Common myeloid progenitor, CD34-positive (primary cell): Measurements from ENCODE around the gene CLTCL1.
"Not testable (repeated sequence)": the region's sequence is repeated elsewhere in the genome, so short reads cannot be mapped to it uniquely, and the experiment has no call there.

Experiments used
- CTCF ChIA-PET: fragments of 350-600 bp; sonication (Branson Sonifier 250); formaldehyde crosslinking; loops from one replicate; lab custom pipeline; 2021; ENCODE audit warnings: antibody characterized with exemption; lab: Charles Lee
- POLR2A ChIA-PET: fragments of 350-600 bp; sonication (Branson Sonifier 250); formaldehyde crosslinking; loops from one replicate; lab custom pipeline; 2021; ENCODE audit warnings: antibody characterized with exemption; lab: Charles Lee
- DNase-seq, 3 donors: peaks; one replicate each; pipeline versions ENCODE4 v3.0.0 to v3.0.0-alpha.2; 2013
- H3K27ac ChIP-seq, 2 experiments: 1 replicate in 1 of 2; 2 replicates in 1 of 2; pipeline ENCODE4 v1.7.0; 2013; ENCODE audit warnings: inconsistent platforms in 2 of 2, low read length in 2 of 2, mild to moderate bottlenecking in 2 of 2, low read depth in 1 of 2, moderate library complexity in 1 of 2; ENCODE audit not compliant: severe bottlenecking in 2 of 2, insufficient read depth in 1 of 2, poor library complexity in 1 of 2
- H3K27me3 ChIP-seq, 5 experiments: replicated peaks in 2 of 5; 1 replicate in 3 of 5; 2 replicates in 2 of 5; pipeline versions ENCODE4 v1.6.1 to v1.7.0; 2013; ENCODE audit warnings: low read length in 4 of 5, mild to moderate bottlenecking in 2 of 5, moderate library complexity in 2 of 5, inconsistent platforms in 1 of 5; ENCODE audit not compliant: insufficient read depth in 5 of 5, control insufficient read depth in 4 of 5
- H3K36me3 ChIP-seq, 4 experiments: 1 replicate in 2 of 4; 2 replicates in 2 of 4; pipeline versions ENCODE4 v1.6.1 to v1.7.0; 2013; ENCODE audit warnings: low read length in 3 of 4, control low read depth in 1 of 4, mild to moderate bottlenecking in 1 of 4; ENCODE audit not compliant: control insufficient read depth in 4 of 4, insufficient read depth in 4 of 4
- H3K4me1 ChIP-seq, 4 experiments: 1 replicate in 3 of 4; 2 replicates in 1 of 4; pipeline versions ENCODE4 v1.6.1 to v1.7.1; 2013; ENCODE audit warnings: low read length in 3 of 4, mild to moderate bottlenecking in 3 of 4, control low read depth in 1 of 4, inconsistent platforms in 1 of 4, moderate library complexity in 1 of 4; ENCODE audit not compliant: control insufficient read depth in 4 of 4, insufficient read depth in 4 of 4; ENCODE audit errors: control extremely low read depth in 1 of 4
- H3K4me3 ChIP-seq, 7 experiments: 1 replicate in 4 of 7; 2 replicates in 3 of 7; pipeline versions ENCODE4 v1.5.1 to v1.7.0; 2013; ENCODE audit warnings: mild to moderate bottlenecking in 7 of 7, low read length in 6 of 7, moderate library complexity in 6 of 7, inconsistent platforms in 2 of 7, low read depth in 2 of 7, control low read depth in 1 of 7; ENCODE audit not compliant: insufficient read depth in 4 of 7, control insufficient read depth in 1 of 7; ENCODE audit errors: extremely low read depth in 1 of 7
- H3K9me3 ChIP-seq, 5 experiments: 1 replicate in 4 of 5; 2 replicates in 1 of 5; pipeline versions ENCODE4 v1.6.1 to v1.7.1; 2013; ENCODE audit warnings: low read length in 4 of 5, mild to moderate bottlenecking in 2 of 5, inconsistent platforms in 1 of 5, low read depth in 1 of 5, moderate library complexity in 1 of 5; ENCODE audit not compliant: control insufficient read depth in 4 of 5, insufficient read depth in 2 of 5; ENCODE audit errors: control extremely low read depth in 1 of 5
- WGBS: methylation state at CpG from one replicate; pipeline ENCODE4 v1.1.5; 2013; ENCODE audit not compliant: insufficient coverage; 5-methylcytosine and 5-hydroxymethylcytosine counted together

Gene CLTCL1

GRCh38 chr22:19317865-19318264 is 26.3 kb upstream of the CLTCL1 start:
- ChIA-PET CTCF (no interaction called here), POLR2A (no interaction called here)
- no peak overlapping the region for H3K27ac ChIP-seq
- H3K4me3 ChIP-seq = no peak overlapping the region
- H3K36me3 ChIP-seq = no peaks in the 10 kb centered on the region
- no peaks in the 10 kb centered on the region for H3K27me3 ChIP-seq
- no peaks in the 10 kb centered on the region for H3K4me1 ChIP-seq
- DNase-seq = no peak
- H3K9me3 ChIP-seq = peaks cover 2 to 37% (median 20%) of the 10 kb centered on the region in 5 experiments

- DNase-seq = no peak
- WGBS = 100% methylated on average over 1 of the region's 2 CpGs
- ChIA-PET POLR2A (no interaction called here), CTCF (interaction anchor here (0.6 kb wide), 1 partner anchor 371 kb away, joined by 3 read pairs; no protein-coding TSS in a partner anchor)
- no peaks in the 10 kb centered on the region for H3K36me3 ChIP-seq
- H3K27ac ChIP-seq = no peak overlapping the region
- no peaks in the 10 kb centered on the region for H3K9me3 ChIP-seq
- no peaks in the 10 kb centered on the region for H3K27me3 ChIP-seq
- no peaks in the 10 kb centered on the region for H3K4me1 ChIP-seq
- no peak overlapping the region for H3K4me3 ChIP-seq
Observed at GRCh38 chr22:19307872-19308271, 16.4 kb upstream of the CLTCL1 start.

GRCh38 chr22:19306535-19306934 is 15.0 kb upstream of the CLTCL1 start:
- H3K27ac ChIP-seq, H3K36me3 ChIP-seq, H3K9me3 ChIP-seq, H3K27me3 ChIP-seq, CTCF ChIA-PET, H3K4me1 ChIP-seq, POLR2A ChIA-PET, DNase-seq, H3K4me3 ChIP-seq: not testable (repeated sequence)
- WGBS = 93% methylated on average over 6 of the region's 6 CpGs

GRCh38 chr22:19304547-19304946 is 13.0 kb upstream of the CLTCL1 start:
- Histone ChIP-seq H3K27ac (no peak overlapping the region), H3K36me3 (no peaks in the 10 kb centered on the region), H3K4me1 (no peaks in the 10 kb centered on the region), H3K9me3 (no peaks in the 10 kb centered on the region), H3K4me3 (no peak overlapping the region), H3K27me3 (no peaks in the 10 kb centered on the region)
- WGBS = 98% methylated on average over 4 of the region's 5 CpGs
- DNase-seq = no peak
- ChIA-PET CTCF (no interaction called here), POLR2A (no interaction called here)

- ChIA-PET CTCF (no interaction called here), POLR2A (no interaction called here)
- WGBS = no CpG with 5 or more reads among the region's 1 CpG
- DNase-seq = no peak
- no peaks in the 10 kb centered on the region for H3K27me3 ChIP-seq
- no peaks in the 10 kb centered on the region for H3K9me3 ChIP-seq
- no peaks in the 10 kb centered on the region for H3K36me3 ChIP-seq
- no peak overlapping the region for H3K27ac ChIP-seq
- no peaks in the 10 kb centered on the region for H3K4me1 ChIP-seq
- no peak overlapping the region for H3K4me3 ChIP-seq
Observed at GRCh38 chr22:19303785-19304184, 12.3 kb upstream of the CLTCL1 start.

- DNase-seq = no peak
- ChIA-PET POLR2A (no interaction called here), CTCF (interaction anchor here (1.1 to 1.4 kb wide), 2 partner anchors 10 to 116 kb away, joined by 3 to 4 read pairs; no protein-coding TSS in a partner anchor)
- Histone ChIP-seq H3K4me1 (peaks cover 0 to 18% (median 15%) of the 10 kb centered on the region in 4 experiments), H3K27me3 (peaks cover 0 to 7% (median 2%) of the 10 kb centered on the region in 5 experiments), H3K4me3 (no peak overlapping the region), H3K36me3 (no peaks in the 10 kb centered on the region), H3K9me3 (no peaks in the 10 kb centered on the region), H3K27ac (no peak overlapping the region)
Observed at GRCh38 chr22:19295733-19296132, 4.2 kb upstream of the CLTCL1 start.

- Histone ChIP-seq H3K9me3 (no peaks in the 10 kb centered on the region), H3K4me1 (peaks cover 0 to 32% (median 23%) of the 10 kb centered on the region in 4 experiments), H3K27me3 (peaks cover 0 to 20% (median 13%) of the 10 kb centered on the region in 5 experiments), H3K36me3 (no peaks in the 10 kb centered on the region), H3K27ac (no peak overlapping the region), H3K4me3 (peak overlapping the region; percentile 36 to 93 (median 75))
- CTCF ChIA-PET = no interaction called here
- 56% methylated on average over 22 of the region's 23 CpGs for WGBS
- POLR2A ChIA-PET = no interaction called here
- DNase-seq = peak in 1 of 3 donors; percentile 10
Observed at GRCh38 chr22:19292458-19293230, 1.1 kb upstream of the CLTCL1 start.
